Right lobe of liver (tissue), 4 donors: ENCODE data around the gene SCLT1.

Source experiments
- CTCF ChIP-seq, 4 donors: fragments of 200-600 bp in 3 of 4; fragments of 450-650 bp in 1 of 4; IDR thresholded peaks; one replicate each; pipeline versions ENCODE4 v1.5.1 to v1.8.0; 2016 to 2022; ENCODE audit warnings: antibody characterized with exemption in 4 of 4, mild to moderate bottlenecking in 2 of 4
- POLR2A ChIP-seq: fragments of 450-650 bp; IDR thresholded peaks from one replicate; pipeline ENCODE4 v1.6.1; 2017; ENCODE audit warnings: antibody characterized with exemption, mild to moderate bottlenecking
- donor health status: DM: no; HTN: no; CAD: no.
- donor health status: DM: no; HTN: no; CAD: no.
- donor health status: DM: no; HTN: yes; CAD: no.

GRCh38 chr4:128844931-128845330, 248.4 kb downstream of the SCLT1 start:
- TF ChIP-seq CTCF (IDR thresholded peaks at IDR 0.05), result no peak
- TF ChIP-seq POLR2A, result no peak
